ENCODE measurements around the gene TMC7. TPM values are rescaled to one million over a fixed set of nuclear protein-coding genes. Genes with fewer than 3 reads are reported as not detected.

Gene TMC7
- total and polyA plus RNA-seq, 9 of the 15 experiments (the other 6 are each of a cell fraction or from before 2014, with no cell fraction given) = 0.08 to 2.0 (median 1.5) TPM

DNA sequence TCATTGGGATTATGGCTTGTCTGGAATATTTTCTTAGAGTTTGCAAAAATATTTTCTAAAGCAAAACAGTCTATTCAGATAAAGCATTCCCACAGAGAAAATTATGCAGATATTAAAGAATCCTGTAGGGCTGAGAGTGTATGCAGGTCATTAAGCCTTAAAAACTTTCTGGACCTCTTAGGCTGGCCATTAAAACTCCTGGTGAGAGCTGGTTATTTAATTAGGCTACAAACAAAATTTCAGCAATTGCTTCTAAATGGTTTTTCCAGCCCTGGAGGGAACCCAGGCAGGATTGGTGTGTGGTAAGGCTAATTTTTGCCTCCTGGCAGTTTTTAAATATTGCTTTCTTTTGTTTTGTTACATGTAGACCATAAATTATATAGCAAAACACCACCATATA, 30.2 kb upstream of the TMC7 start (continued):
- TF ChIP-seq SMC3 (conservative IDR thresholded peaks at IDR 0.05; ENCODE audit: insufficient read depth, low read depth, low read length) (no peak), U2AF1 (optimal IDR thresholded peaks at IDR 0.05; ENCODE audit: low read depth, low read length) (no peak), NR3C1 (CRISPR knock-in tag; IDR thresholded peaks at IDR 0.05) (no peak), KDM4B (IDR thresholded peaks at IDR 0.05; ENCODE audit: borderline replicate concordance in 2 of 2, low read depth in 1 of 2) (no peak), ZSCAN29 (IDR thresholded peaks at IDR 0.05) (no peak), PHF20 (IDR thresholded peaks at IDR 0.05; ENCODE audit: partially characterized antibody) (no peak), KDM5B (IDR thresholded peaks at IDR 0.05; ENCODE audit: insufficient replicate concordance, low read depth, low read length) (no peak), SNRNP70 (optimal IDR thresholded peaks at IDR 0.05; ENCODE audit: low read depth, low read length) (no peak), TEAD2 (tag; IDR thresholded peaks at IDR 0.05) (no peak), SAFB2 (IDR thresholded peaks at IDR 0.05; ENCODE audit: borderline replicate concordance, low read depth, low read length, severe bottlenecking) (no peak), LCOR (CRISPR knock-in tag; IDR thresholded peaks at IDR 0.05) (no peak), ZNF75A (CRISPR knock-in tag; IDR thresholded peaks at IDR 0.05) (no peak), ZNF408 (CRISPR knock-in tag; IDR thresholded peaks at IDR 0.05; ENCODE audit: low read depth) (no peak), CCNT2 (IDR thresholded peaks at IDR 0.05; ENCODE audit: borderline replicate concordance, extremely low read depth, insufficient read length, low read depth, low read length) (no peak), PTTG1 (tag; IDR thresholded peaks at IDR 0.05; ENCODE audit: low read depth) (no peak)
- TF ChIP-seq, protein P1, sequence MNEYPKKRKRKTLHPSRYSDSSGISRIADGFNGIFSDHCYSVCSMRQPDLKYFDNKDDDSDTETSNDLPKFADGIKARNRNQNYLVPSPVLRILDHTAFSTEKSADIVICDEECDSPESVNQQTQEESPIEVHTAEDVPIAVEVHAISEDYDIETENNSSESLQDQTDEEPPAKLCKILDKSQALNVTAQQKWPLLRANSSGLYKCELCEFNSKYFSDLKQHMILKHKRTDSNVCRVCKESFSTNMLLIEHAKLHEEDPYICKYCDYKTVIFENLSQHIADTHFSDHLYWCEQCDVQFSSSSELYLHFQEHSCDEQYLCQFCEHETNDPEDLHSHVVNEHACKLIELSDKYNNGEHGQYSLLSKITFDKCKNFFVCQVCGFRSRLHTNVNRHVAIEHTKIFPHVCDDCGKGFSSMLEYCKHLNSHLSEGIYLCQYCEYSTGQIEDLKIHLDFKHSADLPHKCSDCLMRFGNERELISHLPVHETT (CRISPR knock-in tag; conservative IDR thresholded peaks at IDR 0.05 in 1 of 2, IDR thresholded peaks at IDR 0.05 in 1 of 2) = no peak

All from K562 (cell line).